ENCODE measurements around the gene SCN8A.

SCN8A gene

GRCh38 chr12:51851413-51852124 lies 260.5 kb downstream of the SCN8A start:
- no peak for DNase-seq (ENCODE audit: low spot score)

- DNase-seq (ENCODE audit: low spot score), result no peak
These were observed 261.5 kb downstream of the SCN8A start for GRCh38 chr12:51852404-51853137.

- no peak for DNase-seq (ENCODE audit: low spot score)
These were observed 264.8 kb downstream of the SCN8A start for GRCh38 chr12:51855586-51856428.

GRCh38 chr12:51860986-51861385 lies 270.0 kb downstream of the SCN8A start:
- DNase-seq (ENCODE audit: low spot score), result no peak
